Central memory CD4-positive, alpha-beta T cell (primary cell): ENCODE measurements around the gene CCL3.
"Not testable (repeated sequence)": the region's sequence is repeated elsewhere in the genome, so short reads cannot be mapped to it uniquely, and the experiment has no call there.

Experiments used
- DNase-seq: peaks from one replicate; pipeline ENCODE4 v3.0.0; 2022

The CCL3 gene

DNA sequence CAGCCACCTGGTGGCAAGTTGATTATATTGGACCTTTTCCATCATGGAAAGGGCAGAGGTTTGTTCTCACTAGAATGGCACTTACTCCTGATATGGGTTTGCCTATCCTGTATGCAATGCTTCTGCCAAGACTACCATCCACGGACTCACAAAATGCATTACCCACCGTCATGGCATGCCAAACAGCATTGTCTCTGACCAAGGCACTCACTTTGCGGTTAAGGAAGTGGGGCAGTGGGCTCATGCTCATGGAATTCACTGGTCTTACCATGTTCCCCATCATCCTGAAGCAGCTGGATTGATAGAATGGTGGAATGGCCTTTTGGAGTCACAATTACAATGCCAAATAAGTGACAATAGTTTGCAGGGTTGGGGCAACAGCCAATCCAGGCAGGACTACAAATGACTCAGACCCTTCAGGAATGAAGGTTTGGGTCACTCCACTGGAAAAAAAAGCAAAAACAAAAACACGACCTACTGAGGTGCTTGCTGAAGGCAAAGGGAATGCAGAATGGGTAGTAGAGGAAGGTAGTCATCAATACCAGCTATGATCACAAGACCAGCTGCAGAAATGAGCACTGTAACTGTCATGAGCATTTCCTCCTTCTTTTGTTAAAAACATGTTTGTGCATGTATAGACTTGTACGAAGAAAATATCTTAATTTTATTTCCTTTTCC, 25.2 kb upstream of the CCL3 start:
- not testable (repeated sequence) for DNase-seq

DNA sequence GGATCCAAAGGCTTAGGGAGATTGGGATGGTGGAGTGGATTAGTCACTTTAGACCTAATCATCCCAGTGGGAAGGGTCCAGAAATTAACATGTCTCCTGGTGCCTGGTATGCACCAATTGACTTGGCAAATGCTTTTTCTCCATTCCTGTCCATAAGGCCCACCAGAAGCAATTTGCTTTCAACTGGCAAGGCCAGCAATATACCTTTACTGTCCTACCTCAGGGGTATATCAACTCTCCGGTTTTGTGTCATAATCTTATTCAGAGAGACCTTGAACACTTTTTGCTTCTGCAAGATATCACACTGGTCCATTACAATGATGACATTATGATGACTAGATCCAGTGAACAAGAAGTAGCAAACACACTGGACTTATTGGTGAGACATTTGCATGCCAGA, 23.2 kb upstream of the CCL3 start:
- not testable (repeated sequence) for DNase-seq

DNA sequence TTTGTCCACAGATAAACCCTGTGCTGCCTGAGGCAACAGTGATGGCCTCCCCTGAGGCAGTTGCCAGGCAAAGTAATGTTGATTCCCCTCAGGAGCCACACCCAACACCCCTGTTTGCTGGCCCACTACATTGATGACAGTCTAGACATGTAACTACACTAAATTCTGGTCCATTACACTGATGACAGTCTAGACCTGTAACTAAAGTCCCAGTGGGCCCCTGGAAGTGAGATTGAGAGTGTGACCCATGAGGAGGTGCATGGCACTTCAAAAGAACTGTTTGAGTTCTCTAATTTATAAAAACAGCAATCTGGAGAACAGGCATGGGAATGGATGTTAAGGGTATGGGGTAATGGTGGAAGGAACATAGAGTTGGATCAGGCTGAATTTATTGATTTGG, 22.6 kb upstream of the CCL3 start:
- no peak for DNase-seq

DNA sequence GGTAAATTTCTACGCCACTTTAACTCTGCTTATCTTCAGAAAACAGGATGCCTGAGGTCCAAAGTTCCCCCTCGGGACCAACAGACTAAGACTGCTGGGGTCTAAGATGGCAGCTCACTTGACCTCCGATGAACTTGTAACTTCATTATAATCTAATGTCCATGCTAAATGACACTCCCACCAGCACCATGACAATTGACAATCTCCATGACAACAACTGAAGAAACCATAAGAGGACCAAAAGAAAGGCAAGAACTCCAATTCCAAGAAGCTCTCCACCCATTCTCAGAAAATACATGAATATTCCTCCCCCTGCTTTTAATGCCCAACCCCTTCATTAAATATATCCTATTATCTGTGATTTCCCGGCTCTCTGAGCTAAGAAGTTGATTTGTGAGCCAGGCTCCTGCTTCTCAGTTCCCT, 21.1 kb upstream of the CCL3 start:
- no peak for DNase-seq

DNA sequence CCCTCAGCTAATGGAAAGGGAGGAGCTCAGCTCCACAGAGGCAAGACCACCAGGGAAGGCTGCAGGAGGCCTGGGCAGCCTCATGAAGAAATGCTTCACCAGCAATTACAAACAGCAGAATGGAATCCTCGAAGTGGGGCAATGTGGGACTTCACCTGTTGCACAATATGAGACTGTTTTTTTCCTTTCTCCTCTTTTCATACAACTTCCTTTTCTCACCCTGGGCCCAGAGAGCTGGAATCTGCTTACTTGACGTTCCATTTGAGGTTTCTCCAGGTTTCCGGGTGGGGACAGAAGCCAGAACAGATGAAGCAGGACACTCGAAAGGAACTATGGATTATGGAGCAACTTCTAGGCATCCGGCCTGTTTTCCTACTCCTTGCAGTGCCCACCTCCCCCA, 18.3 kb upstream of the CCL3 start:
- not testable (repeated sequence) for DNase-seq

DNA sequence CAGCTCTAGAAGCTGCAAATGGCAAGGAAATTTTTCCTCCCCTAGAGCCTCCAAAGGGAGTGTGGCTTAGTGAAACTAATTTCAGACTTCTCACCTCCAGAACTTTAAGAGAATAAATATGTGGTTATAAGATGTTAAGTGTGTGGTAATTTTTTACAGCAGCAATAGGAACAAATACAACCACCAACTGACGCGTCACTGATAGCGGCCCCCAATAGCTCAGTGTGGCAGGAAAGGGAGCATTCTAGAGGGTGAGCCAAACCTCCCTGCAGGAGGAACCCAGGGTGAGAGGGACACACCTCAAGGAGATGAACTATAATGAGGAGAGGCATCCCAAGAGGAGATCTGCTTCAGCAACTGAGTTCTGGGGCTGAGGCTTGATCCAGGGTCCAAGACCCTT, 17.7 kb upstream of the CCL3 start:
- DNase-seq: no peak

DNA sequence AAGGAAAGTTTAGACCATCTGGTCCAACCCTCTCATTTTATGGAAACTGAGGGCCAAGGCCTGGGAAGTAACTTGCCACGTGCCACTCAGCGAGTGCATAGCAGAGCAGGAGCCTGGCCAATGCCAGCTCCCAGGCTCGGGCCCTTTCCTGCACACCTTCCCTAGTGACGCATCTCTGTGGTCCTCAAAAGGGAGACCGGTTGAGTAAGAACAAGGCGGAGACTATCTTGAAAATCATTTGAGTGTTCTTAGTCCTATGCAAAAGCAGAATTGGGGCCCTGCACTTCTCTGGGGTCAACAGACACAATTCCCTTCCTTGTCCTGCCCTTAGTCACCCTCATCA, 16.5 kb upstream of the CCL3 start:
- DNase-seq: no peak

DNA sequence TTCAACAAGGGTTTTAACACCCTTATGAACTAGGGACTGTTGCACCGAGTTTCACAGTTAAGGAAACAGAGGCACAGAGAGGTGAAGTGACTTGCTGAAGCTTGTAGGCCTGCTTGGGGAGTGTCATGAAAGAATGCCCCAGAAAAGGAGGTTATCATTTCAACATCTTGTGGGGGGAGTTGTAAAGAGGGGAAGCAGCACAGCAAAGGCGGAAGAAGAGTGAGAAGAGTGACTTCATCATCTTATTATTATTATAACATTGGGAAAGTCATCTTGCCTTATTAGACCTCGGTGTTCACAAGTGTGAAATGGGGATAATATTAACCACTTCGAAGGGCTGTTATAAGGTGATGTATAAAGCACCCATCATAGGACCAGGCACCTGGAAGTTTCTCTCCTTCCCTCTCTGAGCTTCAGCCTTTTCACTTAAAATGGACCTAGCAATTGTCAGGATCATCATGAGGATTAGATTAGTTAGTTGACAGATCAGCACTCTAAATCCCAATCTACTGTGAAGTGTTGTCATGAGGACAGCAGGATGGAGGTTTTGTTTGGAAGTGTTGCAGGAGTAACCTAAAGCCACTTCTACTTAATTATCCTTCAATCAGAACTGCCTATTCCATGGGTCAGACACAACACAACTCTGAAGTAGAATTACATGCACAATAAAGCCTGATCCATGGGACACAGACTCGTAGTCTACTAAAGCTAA, 16.0 kb upstream of the CCL3 start:
- no peak for DNase-seq

DNA sequence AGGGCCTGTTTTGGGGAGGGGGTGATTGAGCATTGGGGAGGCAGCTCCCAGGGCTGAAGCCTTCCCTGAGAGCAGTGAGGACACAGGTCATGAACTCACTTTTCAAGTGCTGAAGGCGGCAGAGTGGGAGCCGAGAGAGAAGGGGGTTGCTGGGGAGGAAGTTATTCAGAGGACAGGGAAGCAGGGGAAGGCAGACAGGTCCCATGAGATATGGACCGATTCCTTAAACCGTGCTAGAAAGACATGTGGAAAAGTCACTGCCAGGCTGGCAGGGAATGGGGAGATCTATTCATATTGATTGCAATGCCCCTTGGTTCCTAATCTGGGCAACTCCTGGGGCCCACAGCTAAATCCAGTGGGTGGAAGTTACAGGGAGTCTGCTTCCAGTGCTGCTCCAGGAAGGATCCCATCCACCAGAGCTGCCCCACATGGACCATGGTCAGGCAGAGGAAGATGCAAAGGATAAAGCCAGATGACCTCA, 14.8 kb upstream of the CCL3 start:
- DNase-seq: no peak

DNA sequence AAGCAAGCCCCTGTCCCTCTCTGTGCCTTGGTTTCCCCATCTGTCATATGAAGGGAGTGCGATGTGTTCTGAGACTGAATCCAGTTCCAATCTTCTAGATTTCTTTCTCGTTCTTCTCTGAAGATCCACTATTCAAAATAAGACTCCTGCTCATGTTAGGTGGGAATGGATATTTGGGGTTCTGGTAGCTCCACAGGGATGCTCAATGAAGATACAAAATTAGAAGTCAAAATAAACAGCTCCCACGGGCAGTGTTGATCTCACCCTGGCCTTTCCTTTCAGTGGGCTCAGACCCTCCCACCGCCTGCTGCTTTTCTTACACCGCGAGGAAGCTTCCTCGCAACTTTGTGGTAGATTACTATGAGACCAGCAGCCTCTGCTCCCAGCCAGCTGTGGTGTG, 14.3 kb upstream of the CCL3 start:
- not testable (repeated sequence) for DNase-seq

DNA sequence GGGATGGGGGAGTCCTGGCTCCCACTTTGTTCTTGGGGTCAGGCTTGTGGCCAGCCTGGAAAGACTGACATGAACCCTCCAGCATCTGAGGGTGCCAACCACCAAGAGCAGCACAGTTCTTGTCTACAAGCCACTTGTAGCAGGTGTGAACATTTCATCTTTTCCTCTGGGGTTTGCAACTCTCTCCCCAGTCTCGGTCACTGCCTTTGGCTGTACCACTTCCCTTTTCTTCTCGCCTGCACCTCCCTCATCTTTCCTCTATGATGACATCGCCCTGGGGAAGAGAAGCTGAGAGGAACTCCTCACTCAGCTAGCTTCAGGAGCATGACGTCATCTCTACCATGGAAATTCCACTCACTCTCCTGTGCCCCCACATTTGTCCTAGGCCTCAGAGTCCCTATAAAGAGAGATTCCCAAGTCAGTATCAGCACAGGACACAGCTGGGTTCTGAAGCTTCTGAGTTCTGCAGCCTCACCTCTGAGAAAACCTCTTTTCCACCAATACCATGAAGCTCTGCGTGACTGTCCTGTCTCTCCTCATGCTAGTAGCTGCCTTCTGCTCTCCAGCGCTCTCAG, 13.5 kb upstream of the CCL3 start, which contains the start of gene CCL4:
Gene CCL4 (plus strand): TSS at position 427 of the 575 bp plus-strand sequence. CDS start 79 bp downstream, at position 506.
- not testable (repeated sequence) for DNase-seq

DNA sequence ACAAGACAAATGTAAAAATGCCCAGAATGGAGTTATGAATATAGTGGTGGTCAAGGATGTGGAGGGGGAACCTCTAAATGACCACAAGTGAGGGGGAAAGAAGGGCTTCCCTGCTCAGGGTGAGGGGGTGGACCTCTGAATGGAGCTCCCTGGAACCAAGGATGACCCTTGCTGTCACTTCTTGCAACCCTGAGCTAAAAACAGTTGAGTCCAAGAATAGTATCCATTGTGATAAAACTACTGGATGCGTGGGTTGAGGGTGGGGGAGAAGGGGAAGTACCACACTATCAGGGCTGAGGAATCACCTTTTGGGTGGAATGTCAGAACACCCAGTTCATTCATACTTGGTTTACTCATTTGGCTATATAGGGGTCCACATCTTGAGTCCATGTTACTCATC, 9.1 kb upstream of the CCL3 start:
- not testable (repeated sequence) for DNase-seq

DNA sequence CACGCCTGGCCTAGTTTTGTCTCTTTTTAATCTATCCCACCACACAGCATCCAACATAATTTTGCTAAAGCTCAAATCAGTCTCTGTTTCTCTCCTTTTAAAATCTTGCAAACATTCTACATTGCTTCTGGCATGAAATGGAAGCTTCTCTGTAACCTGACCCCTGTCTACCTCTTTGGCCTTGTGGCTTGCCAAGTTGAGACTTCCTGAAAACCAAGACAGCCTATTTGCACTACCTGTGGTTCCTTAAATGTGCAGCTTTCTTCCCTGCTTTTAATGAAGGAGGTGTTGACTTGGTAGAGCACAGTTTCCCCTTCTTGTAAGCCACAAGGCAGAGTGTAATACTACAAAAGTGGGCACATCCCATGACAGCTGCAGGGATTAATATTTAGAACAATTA, 6.0 kb upstream of the CCL3 start:
- no peak for DNase-seq

DNA sequence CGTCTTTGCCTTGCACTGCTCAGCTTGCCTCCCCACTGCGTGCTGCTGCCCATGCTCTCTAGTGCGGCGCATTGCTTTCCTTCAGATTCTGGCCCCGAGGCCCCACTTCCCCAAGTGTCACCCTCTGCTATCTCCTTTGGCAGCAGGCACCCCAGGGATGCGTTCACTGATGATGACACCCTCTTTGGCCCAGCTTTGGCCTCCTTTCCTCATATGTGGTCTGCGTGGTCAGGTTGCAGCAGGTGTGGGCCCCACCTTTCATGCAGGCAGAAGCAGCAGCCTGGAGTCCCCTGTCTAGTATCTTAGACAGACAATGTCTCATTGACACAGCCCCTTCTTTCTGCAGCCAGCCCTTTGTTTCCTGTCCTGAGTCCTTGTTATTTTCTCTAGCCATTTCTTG, 4.8 kb upstream of the CCL3 start:
- DNase-seq: no peak

DNA sequence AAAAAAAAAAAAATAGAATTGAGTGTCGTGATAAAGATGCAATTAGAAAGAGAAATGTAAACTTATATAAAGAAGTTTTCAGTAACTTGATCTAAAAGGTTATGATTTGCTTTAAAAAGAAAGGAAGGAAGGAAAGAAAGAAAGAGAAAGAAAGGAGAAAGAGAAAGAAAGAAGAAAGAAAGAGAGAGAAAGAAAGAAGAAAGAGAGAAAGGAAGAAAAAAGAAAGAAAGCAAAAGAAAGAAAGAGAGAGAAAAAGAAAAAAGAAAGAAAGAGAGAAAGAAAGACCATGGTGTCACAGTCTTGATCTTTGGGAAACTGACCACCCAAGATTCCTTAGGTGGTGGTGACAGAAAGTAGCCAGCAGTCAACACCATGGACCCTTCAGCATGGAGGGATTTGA, 4.3 kb upstream of the CCL3 start:
- no peak for DNase-seq

DNA sequence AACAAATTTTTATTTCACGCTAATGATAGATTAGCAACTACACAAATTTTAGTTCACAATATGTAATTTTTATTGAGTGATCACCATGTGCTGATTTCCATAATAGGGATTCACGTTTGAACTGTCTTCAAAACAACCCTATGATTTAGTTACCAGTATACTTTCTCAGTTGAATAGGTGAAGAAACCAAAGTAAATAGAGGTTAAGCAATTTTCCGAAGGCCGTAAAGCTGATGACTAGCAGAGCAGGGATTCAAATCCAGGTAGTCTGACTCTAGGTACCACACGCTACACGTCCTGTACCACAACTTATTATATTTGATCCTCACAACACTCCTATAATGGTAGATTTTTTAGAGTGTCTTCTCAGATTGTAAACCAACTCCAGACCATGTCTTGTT, 2.8 kb upstream of the CCL3 start:
- DNase-seq: not testable (repeated sequence)

DNA sequence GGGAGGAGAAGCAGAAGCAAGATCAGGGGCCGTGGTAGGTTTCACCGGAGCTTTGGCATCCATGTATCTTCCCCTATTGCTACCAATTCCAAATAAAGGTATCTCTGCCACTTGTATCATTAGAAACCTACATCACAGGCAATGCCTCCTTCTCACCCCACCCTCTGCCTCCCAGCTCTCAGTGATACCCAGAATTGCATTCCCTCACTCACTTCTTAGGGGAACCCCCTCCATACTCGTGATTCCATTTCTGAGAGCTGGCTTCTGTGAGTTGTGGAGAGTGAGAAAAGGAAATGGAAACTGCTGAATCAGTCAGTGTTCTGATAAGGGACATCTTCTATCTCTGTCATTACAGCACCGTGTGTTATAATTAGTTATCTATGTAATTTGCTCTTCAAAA, 2.3 kb upstream of the CCL3 start:
- DNase-seq: no peak

DNA sequence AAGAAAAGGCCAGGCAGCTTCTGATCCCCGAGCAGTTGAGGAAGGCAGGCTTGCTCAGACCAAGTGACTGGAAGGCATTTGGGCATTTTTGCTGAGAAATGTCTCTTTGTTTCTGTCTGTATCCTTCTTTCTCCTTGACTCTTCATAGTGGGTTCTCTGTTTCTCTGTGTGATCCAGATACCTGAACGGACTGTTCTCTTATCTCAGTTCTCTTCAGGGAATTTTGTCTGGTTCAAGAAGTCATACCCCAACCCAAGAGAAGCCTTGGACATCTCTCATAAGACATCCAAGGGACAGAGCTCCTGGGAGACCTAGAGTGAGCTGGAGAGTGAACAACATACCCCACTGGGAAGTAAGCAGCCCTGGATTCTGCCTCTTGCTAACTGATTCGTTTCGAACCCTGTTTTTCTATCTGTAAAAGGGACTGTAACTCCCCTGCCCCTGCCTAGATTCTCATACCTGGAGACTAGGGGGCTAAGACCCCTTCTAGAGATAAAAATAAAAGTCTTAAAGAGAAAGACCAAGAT, 541 bp downstream of the CCL3 start:
- DNase-seq: no peak

DNA sequence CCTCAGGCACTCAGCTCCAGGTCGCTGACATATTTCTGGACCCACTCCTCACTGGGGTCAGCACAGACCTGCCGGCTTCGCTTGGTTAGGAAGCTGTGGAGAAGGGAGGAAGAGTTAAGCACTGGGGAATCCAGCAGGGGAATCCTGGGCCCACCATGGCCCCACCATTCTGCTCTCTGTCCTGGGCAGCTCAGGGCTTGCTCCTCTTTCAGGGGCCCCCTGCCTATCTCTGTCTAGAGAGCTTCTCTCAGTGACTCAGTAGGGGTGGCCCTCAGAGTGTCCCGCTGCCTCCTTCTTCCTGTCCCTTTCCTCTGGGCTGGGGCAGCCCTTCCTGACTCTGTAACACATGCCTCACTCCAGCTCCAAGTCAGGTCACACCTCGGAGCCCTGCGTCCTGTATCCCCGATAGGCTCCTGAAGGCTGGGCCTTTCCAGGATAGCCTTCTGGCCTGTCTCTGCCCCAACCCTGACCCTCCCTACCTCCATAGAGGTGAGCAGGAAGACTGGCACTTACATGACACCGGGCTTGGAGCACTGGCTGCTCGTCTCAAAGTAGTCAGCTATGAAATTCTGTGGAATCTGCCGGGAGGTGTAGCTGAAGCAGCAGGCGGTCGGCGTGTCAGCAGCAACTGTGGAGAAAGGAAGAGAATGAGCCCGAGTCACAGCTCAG, 1.1 kb downstream of the CCL3 start:
- DNase-seq: no peak

DNA sequence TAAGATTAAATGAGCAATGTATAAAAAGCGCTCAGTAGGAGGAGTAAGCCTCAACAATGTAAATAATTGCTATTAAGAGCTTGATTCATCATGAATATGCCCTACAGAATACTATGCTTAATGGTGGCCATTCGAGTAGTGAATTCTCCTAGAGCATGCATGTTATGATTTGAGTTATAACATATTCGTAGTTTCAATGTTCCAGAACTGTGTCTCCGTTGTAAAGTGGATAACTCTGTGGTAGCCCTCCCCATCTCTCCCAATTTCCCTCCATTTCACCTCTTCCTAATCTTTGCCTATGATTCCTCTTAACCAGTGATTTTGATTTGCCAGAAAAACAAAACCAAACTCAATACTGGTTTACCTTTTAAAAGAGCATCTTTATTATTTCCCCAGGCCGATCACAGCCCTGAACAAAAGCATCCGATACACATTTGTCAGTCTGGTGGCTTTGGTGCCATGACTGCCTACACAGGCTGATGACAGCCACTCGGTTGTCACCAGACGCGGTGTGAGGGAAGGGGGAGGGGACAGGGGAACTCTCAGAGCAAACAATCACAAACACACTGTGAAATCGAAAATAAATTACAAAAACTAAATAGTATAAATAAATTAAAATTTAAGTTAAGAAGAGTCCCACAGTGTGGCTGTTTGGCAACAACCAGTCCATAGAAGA, 1.9 kb downstream of the CCL3 start:
- DNase-seq: not testable (repeated sequence)

DNA sequence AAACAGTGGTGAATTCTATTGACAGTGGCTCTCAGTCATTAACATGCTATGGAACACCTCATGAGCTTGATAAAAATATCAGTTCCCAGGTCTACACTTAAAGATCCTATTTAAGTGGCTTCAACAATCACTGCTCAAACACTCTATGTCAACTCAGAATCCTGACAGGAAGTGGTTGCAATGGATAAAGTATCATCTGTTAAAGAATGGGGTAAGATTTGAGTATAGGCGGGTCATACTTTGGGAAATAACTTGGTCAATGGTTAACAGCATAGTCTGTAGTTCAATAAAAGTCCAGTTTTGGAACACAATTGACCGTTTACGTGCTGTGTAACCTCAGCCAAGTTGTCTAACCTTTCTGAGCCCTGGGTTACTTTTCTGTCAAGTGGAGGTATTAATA, 2.5 kb downstream of the CCL3 start:
- not testable (repeated sequence) for DNase-seq

DNA sequence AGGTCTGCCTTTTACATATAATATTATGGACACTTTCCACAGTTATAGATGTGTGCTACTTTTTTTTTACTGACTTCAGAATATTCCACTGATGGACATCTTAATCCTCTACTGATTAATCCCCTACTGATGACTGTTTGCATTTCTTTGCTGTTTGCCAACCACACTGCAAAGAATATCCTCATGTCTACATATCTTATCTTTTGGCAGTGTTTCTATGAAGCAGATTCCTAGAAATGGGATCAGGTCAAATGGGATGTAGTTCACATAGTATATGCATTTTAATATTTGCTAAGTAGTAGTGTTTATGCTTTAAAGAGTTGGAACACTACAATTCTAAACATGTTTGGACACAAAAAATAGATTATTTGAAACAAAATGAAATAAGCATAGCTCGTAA, 3.2 kb downstream of the CCL3 start:
- DNase-seq: no peak

DNA sequence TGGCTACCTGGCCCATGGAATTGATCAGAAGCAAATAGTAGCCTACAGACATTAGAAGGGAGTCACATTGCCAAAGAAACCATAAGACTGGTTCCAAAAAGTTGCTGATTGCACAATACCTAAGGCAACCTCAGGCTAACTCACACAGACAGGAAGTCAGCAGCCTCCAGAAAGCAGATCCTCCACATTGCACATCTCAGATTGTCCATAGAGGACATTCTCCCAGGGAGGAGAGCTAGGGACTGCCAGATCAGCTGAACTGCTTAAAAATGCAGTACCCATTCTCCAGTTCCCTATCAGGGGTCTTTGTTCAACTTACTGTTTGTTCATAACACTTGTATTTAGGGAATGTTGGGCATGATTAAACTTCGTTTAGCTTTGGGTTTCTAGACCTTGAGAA, 4.2 kb downstream of the CCL3 start:
- no peak for DNase-seq
